Activated CD4-positive, alpha-beta memory T cell treated with anti-CD3 and anti-CD28 coated beads for 36 hours (primary cell): ENCODE data around the gene SEMA6D. TPM values are rescaled to one million over a fixed set of nuclear protein-coding genes. Genes with fewer than 3 reads are reported as not detected.
"Not testable (repeated sequence)": the region's sequence is repeated elsewhere in the genome, so short reads cannot be mapped to it uniquely, and the experiment has no call there.

Source experiments
- CTCF ChIA-PET: fragments of 350-600 bp; sonication (Branson Sonifier 250); formaldehyde crosslinking; loops from one replicate; lab custom pipeline; 2021; ENCODE audit warnings: antibody characterized with exemption, inconsistent platforms; lab: Charles Lee
- POLR2A ChIA-PET: fragments of 350-600 bp; sonication (Branson Sonifier 250); formaldehyde crosslinking; loops from one replicate; lab custom pipeline; 2021; ENCODE audit warnings: antibody characterized with exemption; lab: Charles Lee
- DNase-seq: peaks from one replicate; pipeline ENCODE4 v3.0.0-alpha.2; 2020
- H3K27ac Mint-ChIP-seq: one replicate; pipeline ENCODE4 v1.8.0; 2021; ENCODE audit warnings: mixed read lengths
- H3K27me3 Mint-ChIP-seq: one replicate; pipeline ENCODE4 v1.8.0; 2021; ENCODE audit warnings: mixed read lengths
- H3K36me3 Mint-ChIP-seq: one replicate; pipeline ENCODE4 v1.8.0; 2021; ENCODE audit warnings: mixed read lengths
- H3K4me1 Mint-ChIP-seq: one replicate; pipeline ENCODE4 v1.8.0; 2021; ENCODE audit warnings: low read depth, mixed read lengths
- H3K4me3 Mint-ChIP-seq: one replicate; pipeline ENCODE4 v1.8.0; 2021; ENCODE audit warnings: mild to moderate bottlenecking, mixed read lengths
- H3K9me3 Mint-ChIP-seq: one replicate; pipeline ENCODE4 v1.8.0; 2021; ENCODE audit warnings: mixed read lengths
- intact Hi-C: fragments of 100-400 bp; cut with micrococcal nuclease; formaldehyde crosslinking; loops from one replicate; pipeline ENCODE4 v1.15.1; 2023
- total RNA-seq, 2 experiments: library from RNA; stranded (reverse); gene quantifications; one replicate each; pipeline ENCODE4 v1.2.3, GENCODE V29; 2021

Gene SEMA6D
- total RNA-seq, 2 experiments from 2014 or later, result not detected

GRCh38 chr15:47736143-47736786, 19.0 kb downstream of the SEMA6D start:
- DNase-seq, result no peak
- intact Hi-C loops, result no loop called here
- Mint-ChIP-seq H3K4me3 (no peak overlapping the region), H3K9me3 (no peaks in the 10 kb centered on the region), H3K27me3 (no peaks in the 10 kb centered on the region), H3K36me3 (no peaks in the 10 kb centered on the region), H3K4me1 (no peaks in the 10 kb centered on the region), H3K27ac (no peak overlapping the region)
- CTCF ChIA-PET, result no interaction called here
- POLR2A ChIA-PET, result no interaction called here

GRCh38 chr15:47737477-47737876, 20.2 kb downstream of the SEMA6D start:
- Mint-ChIP-seq H3K27me3 (no peaks in the 10 kb centered on the region), H3K4me1 (no peaks in the 10 kb centered on the region), H3K4me3 (no peak overlapping the region), H3K36me3 (no peaks in the 10 kb centered on the region), H3K27ac (no peak overlapping the region), H3K9me3 (no peaks in the 10 kb centered on the region)
- CTCF ChIA-PET, result no interaction called here
- POLR2A ChIA-PET, result no interaction called here
- intact Hi-C loops, result no loop called here
- no peak for DNase-seq

GRCh38 chr15:47738144-47738825, 21.0 kb downstream of the SEMA6D start:
- H3K27ac Mint-ChIP-seq, result not testable (repeated sequence)

GRCh38 chr15:47741082-47741481, 23.8 kb downstream of the SEMA6D start:
- no peaks in the 10 kb centered on the region for H3K27me3 Mint-ChIP-seq
- no peaks in the 10 kb centered on the region for H3K36me3 Mint-ChIP-seq
- no peak overlapping the region for H3K4me3 Mint-ChIP-seq
- intact Hi-C loops, result no loop called here
- ChIA-PET POLR2A (no interaction called here), CTCF (no interaction called here)
- H3K27ac Mint-ChIP-seq, result no peak overlapping the region
- H3K9me3 Mint-ChIP-seq, result no peaks in the 10 kb centered on the region
- DNase-seq, result no peak
- no peaks in the 10 kb centered on the region for H3K4me1 Mint-ChIP-seq

More at GRCh38 chr15:47738144-47738825, 21.0 kb downstream of the SEMA6D start:
- H3K4me1 Mint-ChIP-seq, H3K36me3 Mint-ChIP-seq, POLR2A ChIA-PET, DNase-seq, H3K4me3 Mint-ChIP-seq, H3K27me3 Mint-ChIP-seq, CTCF ChIA-PET, intact Hi-C loops, H3K9me3 Mint-ChIP-seq: not testable (repeated sequence)

GRCh38 chr15:47741907-47742306, 24.6 kb downstream of the SEMA6D start:
- H3K27me3 Mint-ChIP-seq, result no peaks in the 10 kb centered on the region
- H3K9me3 Mint-ChIP-seq, result no peaks in the 10 kb centered on the region
- H3K36me3 Mint-ChIP-seq, result no peaks in the 10 kb centered on the region
- intact Hi-C loops, result no loop called here
- DNase-seq, result no peak
- H3K27ac Mint-ChIP-seq, result no peak overlapping the region
- CTCF ChIA-PET, result no interaction called here
- H3K4me1 Mint-ChIP-seq, result no peaks in the 10 kb centered on the region
- no peak overlapping the region for H3K4me3 Mint-ChIP-seq
- POLR2A ChIA-PET, result no interaction called here

- intact Hi-C loops, result no loop called here
- no peak overlapping the region for H3K4me3 Mint-ChIP-seq
- CTCF ChIA-PET, result no interaction called here
Measured at GRCh38 chr15:47742334-47742733, 25.0 kb downstream of the SEMA6D start.

GRCh38 chr15:47742742-47743141, 25.4 kb downstream of the SEMA6D start:
- ChIA-PET POLR2A (no interaction called here), CTCF (no interaction called here)
- H3K36me3 Mint-ChIP-seq, result no peaks in the 10 kb centered on the region
- DNase-seq, result no peak
- intact Hi-C loops, result no loop called here
- no peaks in the 10 kb centered on the region for H3K27me3 Mint-ChIP-seq
- no peak overlapping the region for H3K27ac Mint-ChIP-seq
- no peaks in the 10 kb centered on the region for H3K9me3 Mint-ChIP-seq
- H3K4me1 Mint-ChIP-seq, result no peaks in the 10 kb centered on the region
- no peak overlapping the region for H3K4me3 Mint-ChIP-seq

More at GRCh38 chr15:47742334-47742733, 25.0 kb downstream of the SEMA6D start:
- POLR2A ChIA-PET, result no interaction called here
- H3K36me3 Mint-ChIP-seq, result no peaks in the 10 kb centered on the region
- H3K27ac Mint-ChIP-seq, result no peak overlapping the region
- no peaks in the 10 kb centered on the region for H3K27me3 Mint-ChIP-seq
- DNase-seq, result no peak
- no peaks in the 10 kb centered on the region for H3K4me1 Mint-ChIP-seq
- no peaks in the 10 kb centered on the region for H3K9me3 Mint-ChIP-seq

GRCh38 chr15:47743385-47743784, 26.1 kb downstream of the SEMA6D start:
- no peaks in the 10 kb centered on the region for H3K27me3 Mint-ChIP-seq
- no peak for DNase-seq
- CTCF ChIA-PET, result no interaction called here
- no peaks in the 10 kb centered on the region for H3K4me1 Mint-ChIP-seq
- POLR2A ChIA-PET, result no interaction called here
- H3K36me3 Mint-ChIP-seq, result no peaks in the 10 kb centered on the region
- H3K27ac Mint-ChIP-seq, result no peak overlapping the region
- no peaks in the 10 kb centered on the region for H3K9me3 Mint-ChIP-seq
- H3K4me3 Mint-ChIP-seq, result no peak overlapping the region
- intact Hi-C loops, result no loop called here

- no peaks in the 10 kb centered on the region for H3K9me3 Mint-ChIP-seq
- H3K27ac Mint-ChIP-seq, result no peak overlapping the region
- H3K27me3 Mint-ChIP-seq, result no peaks in the 10 kb centered on the region
- no peaks in the 10 kb centered on the region for H3K36me3 Mint-ChIP-seq
- CTCF ChIA-PET, result no interaction called here
- POLR2A ChIA-PET, result no interaction called here
- H3K4me1 Mint-ChIP-seq, result no peaks in the 10 kb centered on the region
- intact Hi-C loops, result no loop called here
- no peak overlapping the region for H3K4me3 Mint-ChIP-seq
- DNase-seq, result no peak
Measured at GRCh38 chr15:47743886-47744285, 26.6 kb downstream of the SEMA6D start.

GRCh38 chr15:47744496-47744895, 27.2 kb downstream of the SEMA6D start:
- Mint-ChIP-seq H3K4me1 (no peaks in the 10 kb centered on the region), H3K4me3 (no peak overlapping the region), H3K36me3 (no peaks in the 10 kb centered on the region), H3K27ac (no peak overlapping the region), H3K27me3 (no peaks in the 10 kb centered on the region), H3K9me3 (no peaks in the 10 kb centered on the region)
- DNase-seq, result no peak
- POLR2A ChIA-PET, result no interaction called here
- intact Hi-C loops, result no loop called here
- CTCF ChIA-PET, result no interaction called here

GRCh38 chr15:47744973-47745372, 27.7 kb downstream of the SEMA6D start:
- Mint-ChIP-seq H3K36me3 (no peaks in the 10 kb centered on the region), H3K4me3 (no peak overlapping the region), H3K4me1 (no peaks in the 10 kb centered on the region), H3K27ac (no peak overlapping the region), H3K9me3 (no peaks in the 10 kb centered on the region), H3K27me3 (no peaks in the 10 kb centered on the region)
- intact Hi-C loops, result no loop called here
- POLR2A ChIA-PET, result no interaction called here
- CTCF ChIA-PET, result no interaction called here
- no peak for DNase-seq

- Mint-ChIP-seq H3K4me3 (no peak overlapping the region), H3K27me3 (no peaks in the 10 kb centered on the region), H3K27ac (no peak overlapping the region), H3K36me3 (no peaks in the 10 kb centered on the region), H3K4me1 (no peaks in the 10 kb centered on the region), H3K9me3 (no peaks in the 10 kb centered on the region)
- POLR2A ChIA-PET, result no interaction called here
- no peak for DNase-seq
- intact Hi-C loops, result no loop called here
- CTCF ChIA-PET, result no interaction called here
Measured at GRCh38 chr15:47746516-47746915, 29.2 kb downstream of the SEMA6D start.
